Measurements from ENCODE around the gene C14orf132. TPM values are rescaled to one million over a fixed set of nuclear protein-coding genes. Genes with fewer than 3 reads are reported as not detected.

C14orf132 gene
- total and polyA plus RNA-seq, 2 donors (not counting 1 experiment from before 2014, with no cell fraction given): 12.1 to 48.6 TPM

- H3K4me3 ChIP-seq (replicated peaks in 1 of 4; ENCODE audit: control extremely low read depth in 1 of 4, insufficient read depth in 1 of 4, low read depth in 3 of 4, low read length in 4 of 4): no peak overlapping the region
- DNase-seq (ENCODE audit: low read depth in 2 of 2): no peak
- TF ChIP-seq CTCF (conservative IDR thresholded peaks at IDR 0.05 in 1 of 2, IDR thresholded peaks at IDR 0.05 in 1 of 2; ENCODE audit: low read depth in 1 of 2, low read length in 2 of 2): no peak
- no peak for TF ChIP-seq EZH2 (IDR thresholded peaks at IDR 0.05; ENCODE audit: low read length, missing control alignments)
These were observed 69.7 kb downstream of the C14orf132 start for GRCh38 chr14:96108911-96109310.

GRCh38 chr14:96109596-96110355, 70.6 kb downstream of the C14orf132 start:
- no peaks in the 10 kb centered on the region for H3K36me3 ChIP-seq (ENCODE audit: control insufficient read depth, insufficient read depth, low read length)
- H2AFZ ChIP-seq (ENCODE audit: low read length): no peak overlapping the region
- no peak for DNase-seq (ENCODE audit: low read depth in 2 of 2)
- H3K4me3 ChIP-seq (replicated peaks in 1 of 4; ENCODE audit: control extremely low read depth in 1 of 4, insufficient read depth in 1 of 4, low read depth in 3 of 4, low read length in 4 of 4): no peak overlapping the region
- H3K27ac ChIP-seq (ENCODE audit: insufficient read depth, low read length): no peak overlapping the region
- H3K4me2 ChIP-seq (ENCODE audit: extremely low read depth, insufficient read depth, low read length): no peak overlapping the region
- H4K20me1 ChIP-seq (ENCODE audit: control insufficient read depth, extremely low read depth, insufficient read depth, low read length): no peaks in the 10 kb centered on the region
- no peaks in the 10 kb centered on the region for H3K27me3 ChIP-seq (ENCODE audit: control insufficient read depth, insufficient read depth, low read length)
- no peaks in the 10 kb centered on the region for H3K79me2 ChIP-seq (ENCODE audit: control insufficient read depth, insufficient read depth, low read length)
- H3K4me1 ChIP-seq (ENCODE audit: control insufficient read depth, extremely low read depth, insufficient read depth, low read length): peaks cover 5% of the 10 kb centered on the region
- no peaks in the 10 kb centered on the region for H3K9me3 ChIP-seq (ENCODE audit: control insufficient read depth, insufficient read depth, low read depth, low read length)
- TF ChIP-seq CTCF (conservative IDR thresholded peaks at IDR 0.05 in 1 of 2, IDR thresholded peaks at IDR 0.05 in 1 of 2; ENCODE audit: low read depth in 1 of 2, low read length in 2 of 2): no peak
- TF ChIP-seq EZH2 (IDR thresholded peaks at IDR 0.05; ENCODE audit: low read length, missing control alignments): no peak
- H3K9ac ChIP-seq (ENCODE audit: insufficient read depth, low read length): no peak overlapping the region

More at GRCh38 chr14:96108911-96109310, 69.7 kb downstream of the C14orf132 start:
- no peaks in the 10 kb centered on the region for H4K20me1 ChIP-seq (ENCODE audit: control insufficient read depth, extremely low read depth, insufficient read depth, low read length)
- no peaks in the 10 kb centered on the region for H3K36me3 ChIP-seq (ENCODE audit: control insufficient read depth, insufficient read depth, low read length)
- H3K9me3 ChIP-seq (ENCODE audit: control insufficient read depth, insufficient read depth, low read depth, low read length): no peaks in the 10 kb centered on the region
- no peak overlapping the region for H2AFZ ChIP-seq (ENCODE audit: low read length)
- H3K9ac ChIP-seq (ENCODE audit: insufficient read depth, low read length): no peak overlapping the region
- H3K79me2 ChIP-seq (ENCODE audit: control insufficient read depth, insufficient read depth, low read length): no peaks in the 10 kb centered on the region
- peaks cover 7% of the 10 kb centered on the region for H3K4me1 ChIP-seq (ENCODE audit: control insufficient read depth, extremely low read depth, insufficient read depth, low read length)
- H3K27me3 ChIP-seq (ENCODE audit: control insufficient read depth, insufficient read depth, low read length): no peaks in the 10 kb centered on the region
- no peak overlapping the region for H3K27ac ChIP-seq (ENCODE audit: insufficient read depth, low read length)
- H3K4me2 ChIP-seq (ENCODE audit: extremely low read depth, insufficient read depth, low read length): no peak overlapping the region

- no peaks in the 10 kb centered on the region for H3K36me3 ChIP-seq (ENCODE audit: control insufficient read depth, insufficient read depth, low read length)
- H3K4me3 ChIP-seq (replicated peaks in 1 of 4; ENCODE audit: control extremely low read depth in 1 of 4, insufficient read depth in 1 of 4, low read depth in 3 of 4, low read length in 4 of 4): no peak overlapping the region
- no peaks in the 10 kb centered on the region for H3K9me3 ChIP-seq (ENCODE audit: control insufficient read depth, insufficient read depth, low read depth, low read length)
- no peak overlapping the region for H3K4me2 ChIP-seq (ENCODE audit: extremely low read depth, insufficient read depth, low read length)
- no peaks in the 10 kb centered on the region for H4K20me1 ChIP-seq (ENCODE audit: control insufficient read depth, extremely low read depth, insufficient read depth, low read length)
- H3K4me1 ChIP-seq (ENCODE audit: control insufficient read depth, extremely low read depth, insufficient read depth, low read length): no peaks in the 10 kb centered on the region
- no peak for TF ChIP-seq EZH2 (IDR thresholded peaks at IDR 0.05; ENCODE audit: low read length, missing control alignments)
- no peak for TF ChIP-seq CTCF (conservative IDR thresholded peaks at IDR 0.05 in 1 of 2, IDR thresholded peaks at IDR 0.05 in 1 of 2; ENCODE audit: low read depth in 1 of 2, low read length in 2 of 2)
- no peak for DNase-seq (ENCODE audit: low read depth in 2 of 2)
- no peak overlapping the region for H2AFZ ChIP-seq (ENCODE audit: low read length)
- no peaks in the 10 kb centered on the region for H3K79me2 ChIP-seq (ENCODE audit: control insufficient read depth, insufficient read depth, low read length)
- H3K27me3 ChIP-seq (ENCODE audit: control insufficient read depth, insufficient read depth, low read length): no peaks in the 10 kb centered on the region
- no peak overlapping the region for H3K27ac ChIP-seq (ENCODE audit: insufficient read depth, low read length)
- H3K9ac ChIP-seq (ENCODE audit: insufficient read depth, low read length): no peak overlapping the region
These were observed 72.9 kb downstream of the C14orf132 start for GRCh38 chr14:96112032-96112431.
